ENCODE results near the gene ATL3.
"Not testable (repeated sequence)": the region's sequence is repeated elsewhere in the genome, so short reads cannot be mapped to it uniquely, and the experiment has no call there.

The ATL3 gene

GRCh38 chr11:63698976-63699733, 28.0 kb upstream of the ATL3 start:
- no peak overlapping the region for H3K4me3 ChIP-seq (ENCODE audit: low read depth, low read length)
- in situ Hi-C loops (cut with HindIII; ENCODE audit: low sequenced_read_pairs) = no loop called here
- no peak for TF ChIP-seq CTCF (IDR thresholded peaks at IDR 0.05; ENCODE audit: low read depth, low read length)
- DNase-seq (ENCODE audit: low read depth, low spot score) = no peak

GRCh38 chr11:63694596-63694995, 23.4 kb upstream of the ATL3 start:
- no peak overlapping the region for H3K4me3 ChIP-seq (ENCODE audit: low read depth, low read length)
- in situ Hi-C loops (cut with HindIII; ENCODE audit: low sequenced_read_pairs) = no loop called here
- no peak for DNase-seq (ENCODE audit: low read depth, low spot score)
- TF ChIP-seq CTCF (IDR thresholded peaks at IDR 0.05; ENCODE audit: low read depth, low read length) = no peak

- no peak overlapping the region for H3K4me3 ChIP-seq (ENCODE audit: low read depth, low read length)
- TF ChIP-seq CTCF (IDR thresholded peaks at IDR 0.05; ENCODE audit: low read depth, low read length) = no peak
- no peak for DNase-seq (ENCODE audit: low read depth, low spot score)
- in situ Hi-C loops (cut with HindIII; ENCODE audit: low sequenced_read_pairs) = no loop called here
Observed at GRCh38 chr11:63687845-63688244, 16.7 kb upstream of the ATL3 start.

GRCh38 chr11:63686926-63687325, 15.8 kb upstream of the ATL3 start:
- DNase-seq (ENCODE audit: low read depth, low spot score) = no peak
- in situ Hi-C loops (cut with HindIII; ENCODE audit: low sequenced_read_pairs) = no loop called here
- H3K4me3 ChIP-seq (ENCODE audit: low read depth, low read length) = no peak overlapping the region
- TF ChIP-seq CTCF (IDR thresholded peaks at IDR 0.05; ENCODE audit: low read depth, low read length) = no peak

GRCh38 chr11:63685158-63685721, 14.1 kb upstream of the ATL3 start:
- in situ Hi-C loops (cut with HindIII; ENCODE audit: low sequenced_read_pairs); DNase-seq (ENCODE audit: low read depth, low spot score); H3K4me3 ChIP-seq (ENCODE audit: low read depth, low read length): not testable (repeated sequence)

- in situ Hi-C loops (cut with HindIII; ENCODE audit: low sequenced_read_pairs) = no loop called here
- no peak for TF ChIP-seq CTCF (IDR thresholded peaks at IDR 0.05; ENCODE audit: low read depth, low read length)
- peak overlapping the region; percentile 94 for H3K4me3 ChIP-seq (ENCODE audit: low read depth, low read length)
- peak; percentile 50 for DNase-seq (ENCODE audit: low read depth, low spot score)
Observed at GRCh38 chr11:63683133-63683991, 12.2 kb upstream of the ATL3 start.

Data from astrocyte of the spinal cord (primary cell).